Measurements from ENCODE around the gene SMARCD1. TPM values are rescaled to one million over a fixed set of nuclear protein-coding genes. Genes with fewer than 3 reads are reported as not detected.

Gene SMARCD1
- total RNA-seq, 1 donor from 2014 or later = 74.6 TPM

DNA sequence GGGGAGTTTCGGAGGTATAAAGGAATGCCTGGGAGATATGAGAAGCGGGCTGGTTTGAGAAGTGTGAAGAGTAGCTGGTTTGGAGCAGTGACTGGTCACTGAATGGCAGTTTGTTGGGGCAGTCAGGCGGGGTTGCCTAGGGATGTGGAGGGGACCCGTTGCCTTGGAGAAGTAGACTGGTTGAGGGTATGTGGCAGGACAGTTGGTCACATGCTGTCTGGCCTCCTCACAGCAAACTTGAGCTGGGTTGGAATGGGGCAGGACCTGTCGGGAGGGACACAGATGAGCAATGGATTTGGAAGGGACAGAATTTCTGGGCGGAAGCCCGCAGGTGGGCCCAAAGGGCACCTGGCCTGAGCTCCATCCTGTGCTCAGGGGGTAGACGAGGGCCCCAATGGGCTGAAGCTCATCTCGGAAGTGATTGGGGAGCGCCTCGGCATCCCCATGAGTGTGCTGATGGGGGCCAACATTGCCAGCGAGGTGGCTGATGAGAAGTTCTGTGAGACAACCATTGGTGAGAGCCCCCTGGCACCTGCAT lies 20.8 kb downstream of the SMARCD1 start:
- Mint-ChIP-seq H3K4me3 (no peak overlapping the region), H3K36me3 (ENCODE audit: low read depth) (peaks cover 5% of the 10 kb centered on the region), H3K9me3 (no peaks in the 10 kb centered on the region), H3K27me3 (ENCODE audit: insufficient read depth) (peaks cover 2% of the 10 kb centered on the region), H3K4me1 (ENCODE audit: low read depth) (peaks cover 14% of the 10 kb centered on the region), H3K27ac (no peak overlapping the region)
- intact Hi-C loops (cut with micrococcal nuclease) = no loop called here
- no peak for DNase-seq (ENCODE audit: low spot score)

DNA sequence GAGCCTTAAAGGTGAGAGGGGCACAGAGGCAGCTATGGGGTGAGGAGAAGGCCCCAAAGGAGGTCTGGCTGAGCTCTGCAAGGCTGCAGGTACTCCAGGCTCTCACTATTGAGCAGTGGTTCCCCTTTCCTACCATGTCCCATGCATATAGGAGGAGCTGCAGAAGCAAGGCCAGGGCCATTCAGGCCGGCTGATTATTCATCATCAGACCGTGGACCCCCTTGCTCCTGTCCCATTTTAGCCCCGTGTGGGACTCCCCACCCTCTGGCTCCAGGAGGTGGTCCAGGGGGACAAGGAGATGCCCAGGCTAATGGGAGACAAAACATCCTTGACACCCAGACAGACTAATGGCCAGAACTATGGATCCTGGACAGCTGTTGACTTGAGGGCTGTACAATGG lies 21.8 kb downstream of the SMARCD1 start:
- no peaks in the 10 kb centered on the region for H3K9me3 Mint-ChIP-seq
- intact Hi-C loops (cut with micrococcal nuclease) = no loop called here
- peaks cover 14% of the 10 kb centered on the region for H3K4me1 Mint-ChIP-seq (ENCODE audit: low read depth)
- peaks cover 2% of the 10 kb centered on the region for H3K27me3 Mint-ChIP-seq (ENCODE audit: insufficient read depth)
- no peaks in the 10 kb centered on the region for H3K36me3 Mint-ChIP-seq (ENCODE audit: low read depth)
- H3K4me3 Mint-ChIP-seq = no peak overlapping the region
- DNase-seq (ENCODE audit: low spot score) = no peak
- H3K27ac Mint-ChIP-seq = no peak overlapping the region

DNA sequence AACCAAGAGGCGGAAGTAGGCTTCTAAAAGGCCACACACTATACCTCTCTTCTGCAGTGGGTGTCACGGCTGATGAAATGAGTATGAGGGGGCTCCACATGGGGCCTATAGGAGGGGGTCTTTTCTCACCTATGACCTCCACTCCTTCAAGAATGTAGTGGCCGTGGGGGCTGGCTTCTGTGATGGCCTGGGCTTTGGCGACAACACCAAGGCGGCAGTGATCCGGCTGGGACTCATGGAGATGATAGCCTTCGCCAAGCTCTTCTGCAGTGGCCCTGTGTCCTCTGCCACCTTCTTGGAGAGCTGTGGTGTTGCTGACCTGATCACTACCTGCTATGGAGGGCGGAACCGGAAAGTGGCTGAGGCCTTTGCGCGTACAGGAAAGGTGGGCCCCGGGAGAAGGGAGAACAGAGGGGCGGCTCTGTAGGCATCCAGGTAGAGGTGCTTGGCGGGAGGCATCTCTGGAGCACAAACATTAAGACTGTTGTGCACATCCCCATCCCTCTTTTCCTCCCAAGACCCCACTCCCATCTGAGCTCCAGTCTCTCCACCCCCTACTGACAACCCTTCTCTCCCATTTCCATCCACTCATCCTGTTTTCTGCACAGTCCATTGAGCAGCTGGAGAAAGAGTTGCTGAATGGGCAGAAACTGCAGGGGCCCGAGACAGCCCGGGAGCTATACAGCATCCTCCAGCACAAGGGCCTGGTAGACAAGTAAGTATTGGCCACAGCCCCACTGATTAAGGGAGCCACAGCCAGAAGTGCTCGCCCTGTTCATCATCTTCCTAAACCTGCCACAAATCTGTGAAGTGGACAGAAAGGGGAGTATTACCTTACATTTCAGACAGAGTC lies 22.5 kb downstream of the SMARCD1 start:
- intact Hi-C loops (cut with micrococcal nuclease) = no loop called here
- DNase-seq (ENCODE audit: low spot score) = no peak
- H3K27me3 Mint-ChIP-seq (ENCODE audit: insufficient read depth) = peaks cover 2% of the 10 kb centered on the region
- H3K4me1 Mint-ChIP-seq (ENCODE audit: low read depth) = peaks cover 15% of the 10 kb centered on the region
- no peaks in the 10 kb centered on the region for H3K9me3 Mint-ChIP-seq
- H3K4me3 Mint-ChIP-seq = no peak overlapping the region
- H3K36me3 Mint-ChIP-seq (ENCODE audit: low read depth) = no peaks in the 10 kb centered on the region
- no peak overlapping the region for H3K27ac Mint-ChIP-seq

DNA sequence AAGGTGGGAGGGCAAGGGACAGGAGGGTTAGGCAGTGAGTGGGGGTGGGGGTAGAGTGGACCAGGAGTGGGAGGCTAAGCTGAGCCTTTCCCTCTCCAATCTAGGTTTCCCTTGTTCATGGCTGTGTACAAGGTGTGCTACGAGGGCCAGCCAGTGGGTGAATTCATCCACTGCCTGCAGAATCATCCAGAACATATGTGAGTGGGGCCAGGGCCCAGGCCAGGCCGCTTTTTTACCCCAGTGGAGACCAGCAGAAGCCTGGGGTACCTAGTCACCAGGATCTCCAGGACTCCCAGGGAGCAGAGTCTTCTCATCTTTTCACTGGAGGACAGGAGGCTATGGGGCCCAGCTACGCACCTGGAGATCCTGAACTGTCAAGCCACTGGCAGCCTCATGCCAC lies 24.2 kb downstream of the SMARCD1 start:
- peaks cover 27% of the 10 kb centered on the region for H3K4me1 Mint-ChIP-seq (ENCODE audit: low read depth)
- H3K36me3 Mint-ChIP-seq (ENCODE audit: low read depth) = no peaks in the 10 kb centered on the region
- no peaks in the 10 kb centered on the region for H3K27me3 Mint-ChIP-seq (ENCODE audit: insufficient read depth)
- intact Hi-C loops (cut with micrococcal nuclease) = no loop called here
- no peak overlapping the region for H3K4me3 Mint-ChIP-seq
- no peak overlapping the region for H3K27ac Mint-ChIP-seq
- no peak for DNase-seq (ENCODE audit: low spot score)
- no peaks in the 10 kb centered on the region for H3K9me3 Mint-ChIP-seq

DNA sequence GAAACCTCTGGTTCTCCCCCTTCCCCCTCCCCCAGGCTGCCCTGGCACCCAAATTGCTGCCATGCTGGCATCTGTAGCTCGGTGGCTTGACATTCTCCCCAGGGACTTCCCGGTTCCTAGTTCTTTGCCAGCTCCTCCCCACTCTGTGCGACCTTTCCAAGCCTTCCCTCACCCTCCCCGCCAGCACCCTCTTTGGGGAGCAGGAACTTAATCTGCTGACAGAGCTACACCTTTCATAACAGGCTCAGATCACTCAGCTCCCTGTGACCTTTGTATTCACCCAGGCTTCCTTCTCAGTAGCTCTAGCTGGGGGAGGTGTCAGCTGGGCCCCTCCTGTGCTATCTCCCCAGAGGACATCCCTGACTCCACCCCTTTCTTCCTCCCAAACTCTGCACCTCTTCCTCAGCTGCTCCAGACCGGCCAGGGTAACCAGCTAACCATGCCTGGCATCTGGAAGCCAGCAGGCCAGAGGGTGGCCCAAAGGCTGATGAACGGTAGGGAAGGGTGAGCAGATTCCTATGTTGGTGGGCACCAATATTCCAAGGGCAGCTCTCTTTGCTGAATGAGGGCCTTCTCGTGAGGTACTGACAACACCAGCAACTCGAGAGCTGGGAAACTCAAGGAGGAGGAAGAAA lies 25.1 kb downstream of the SMARCD1 start:
- Mint-ChIP-seq H3K36me3 (ENCODE audit: low read depth) (peaks cover 2% of the 10 kb centered on the region), H3K4me3 (peak overlapping the region; percentile 50), H3K9me3 (no peaks in the 10 kb centered on the region), H3K4me1 (ENCODE audit: low read depth) (peaks cover 31% of the 10 kb centered on the region), H3K27me3 (ENCODE audit: insufficient read depth) (no peaks in the 10 kb centered on the region), H3K27ac (peak overlapping the region; percentile 68)
- DNase-seq (ENCODE audit: low spot score) = no peak
- intact Hi-C loops (cut with micrococcal nuclease) = loop anchor here (2.0 to 10.0 kb wide), 7 partner anchors 23 to 1062 kb away; partner anchors contain the start of genes ATF1, LIMA1, SLC11A2 and TFCP2

DNA sequence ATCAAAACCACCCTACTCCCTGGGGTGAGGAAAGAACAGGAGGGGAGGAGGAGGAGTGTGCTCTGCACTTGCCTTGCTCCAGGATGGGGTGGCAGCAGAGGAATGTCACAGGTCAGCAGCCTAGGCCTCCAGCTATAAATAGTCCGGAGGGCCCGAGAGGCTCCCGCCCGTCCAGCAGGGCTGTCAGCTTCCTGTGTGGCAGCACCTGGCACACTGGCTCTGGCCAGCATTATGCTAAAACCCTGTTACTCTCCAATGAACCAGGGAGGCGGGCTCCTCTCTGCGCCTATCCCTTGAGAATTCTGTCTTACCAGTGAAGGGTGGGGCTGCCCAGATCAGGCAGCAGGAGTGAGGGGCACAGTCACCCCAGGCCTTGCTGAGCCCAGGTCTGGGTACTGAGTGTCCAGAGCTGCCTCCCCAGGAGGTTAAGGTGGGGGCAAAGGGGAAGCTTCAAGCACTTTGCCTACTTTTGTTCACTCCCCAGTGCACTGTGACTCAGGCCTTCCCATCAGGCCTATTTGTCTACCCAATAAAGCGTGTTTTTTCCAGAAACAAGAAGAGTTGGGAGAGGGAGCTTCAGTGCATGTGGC lies 25.7 kb downstream of the SMARCD1 start:
- Mint-ChIP-seq H3K4me3 (peak overlapping the region; percentile 94), H3K27ac (peak overlapping the region; percentile 68)

DNA sequence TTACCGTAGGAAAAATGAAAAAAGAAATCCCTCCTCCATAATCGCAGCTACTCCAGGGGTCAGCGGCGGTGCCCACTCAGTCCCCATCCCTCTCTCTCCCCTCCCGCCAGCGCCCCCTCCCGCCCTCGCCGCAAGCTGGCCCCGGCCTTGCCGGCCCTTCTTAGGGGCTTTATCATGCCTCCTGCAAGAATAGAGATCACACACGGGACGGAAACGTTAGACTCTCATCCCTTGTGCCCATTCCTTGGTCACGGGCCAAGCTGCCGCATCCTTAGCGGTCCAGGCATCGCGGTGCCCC lies 26.2 kb downstream of the SMARCD1 start:
- H3K4me3 Mint-ChIP-seq = peak overlapping the region; percentile 94
- DNase-seq (ENCODE audit: low spot score) = no peak
- intact Hi-C loops (cut with micrococcal nuclease) = loop anchor here (1.0 to 10.0 kb wide), 10 partner anchors 21 to 1061 kb away; partner anchors contain the start of genes ATF1, LIMA1, SLC11A2 and SMARCD1
- peaks cover 38% of the 10 kb centered on the region for H3K4me1 Mint-ChIP-seq (ENCODE audit: low read depth)
- H3K27ac Mint-ChIP-seq = peak overlapping the region; percentile 94
- no peaks in the 10 kb centered on the region for H3K9me3 Mint-ChIP-seq
- no peaks in the 10 kb centered on the region for H3K27me3 Mint-ChIP-seq (ENCODE audit: insufficient read depth)
- peaks cover 7% of the 10 kb centered on the region for H3K36me3 Mint-ChIP-seq (ENCODE audit: low read depth)

More for the DNA sequence above, 25.7 kb downstream of the SMARCD1 start:
- no peak for DNase-seq (ENCODE audit: low spot score)
- intact Hi-C loops (cut with micrococcal nuclease) = loop anchor here (1.0 to 10.0 kb wide), 10 partner anchors 22 to 1061 kb away; partner anchors contain the start of genes ATF1, LIMA1, SLC11A2 and SMARCD1
- Mint-ChIP-seq H3K4me1 (ENCODE audit: low read depth) (peaks cover 34% of the 10 kb centered on the region), H3K36me3 (ENCODE audit: low read depth) (peaks cover 7% of the 10 kb centered on the region), H3K27me3 (ENCODE audit: insufficient read depth) (no peaks in the 10 kb centered on the region), H3K9me3 (no peaks in the 10 kb centered on the region)

DNA sequence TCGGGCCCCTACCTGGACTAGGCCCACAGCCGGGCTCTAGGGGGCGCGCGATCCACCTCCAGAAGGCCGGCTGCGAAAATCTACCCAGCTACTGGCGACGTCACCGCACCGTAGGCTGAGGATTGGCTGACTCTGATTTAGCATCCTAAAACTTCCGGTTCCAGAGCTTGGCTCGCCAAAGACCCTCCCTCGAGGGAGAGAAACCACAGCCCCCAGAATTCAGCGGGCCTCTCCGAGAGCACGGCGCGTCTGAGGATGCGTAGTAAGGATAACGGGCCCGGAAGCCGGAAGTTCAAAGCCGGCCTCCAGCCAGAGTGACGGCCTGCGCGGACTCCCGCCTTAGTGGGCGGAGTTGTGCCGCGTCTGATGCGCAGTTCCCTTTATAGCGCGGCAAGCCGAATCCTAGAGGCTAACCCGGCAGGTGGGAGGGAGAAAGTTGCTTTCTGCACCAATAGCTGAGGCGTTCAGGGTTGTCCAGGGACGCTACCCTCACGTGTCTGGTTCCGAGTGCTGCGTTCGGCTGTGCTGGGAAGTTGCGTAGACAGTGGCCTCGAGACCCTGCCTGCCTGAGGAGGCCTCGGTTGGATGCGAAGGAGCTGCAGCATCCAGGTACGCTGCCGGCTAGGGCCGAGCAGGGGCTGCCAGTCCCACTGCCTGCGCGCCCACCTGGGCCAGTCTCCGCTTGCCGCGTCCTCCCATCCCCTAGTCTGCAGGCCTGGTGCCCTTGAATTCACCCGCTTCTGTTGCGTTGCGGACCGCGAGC lies 26.7 kb downstream of the SMARCD1 start, which contains the start of gene COX14:
TSS of gene COX14 (plus strand) at position 544 of the 763 bp plus-strand sequence. CDS start 7,808 bp downstream, outside the sequence.
- peak within 1 kb of the TSS; percentile 94 for H3K27ac Mint-ChIP-seq
- peak; percentile 98 for DNase-seq (ENCODE audit: low spot score)

DNA sequence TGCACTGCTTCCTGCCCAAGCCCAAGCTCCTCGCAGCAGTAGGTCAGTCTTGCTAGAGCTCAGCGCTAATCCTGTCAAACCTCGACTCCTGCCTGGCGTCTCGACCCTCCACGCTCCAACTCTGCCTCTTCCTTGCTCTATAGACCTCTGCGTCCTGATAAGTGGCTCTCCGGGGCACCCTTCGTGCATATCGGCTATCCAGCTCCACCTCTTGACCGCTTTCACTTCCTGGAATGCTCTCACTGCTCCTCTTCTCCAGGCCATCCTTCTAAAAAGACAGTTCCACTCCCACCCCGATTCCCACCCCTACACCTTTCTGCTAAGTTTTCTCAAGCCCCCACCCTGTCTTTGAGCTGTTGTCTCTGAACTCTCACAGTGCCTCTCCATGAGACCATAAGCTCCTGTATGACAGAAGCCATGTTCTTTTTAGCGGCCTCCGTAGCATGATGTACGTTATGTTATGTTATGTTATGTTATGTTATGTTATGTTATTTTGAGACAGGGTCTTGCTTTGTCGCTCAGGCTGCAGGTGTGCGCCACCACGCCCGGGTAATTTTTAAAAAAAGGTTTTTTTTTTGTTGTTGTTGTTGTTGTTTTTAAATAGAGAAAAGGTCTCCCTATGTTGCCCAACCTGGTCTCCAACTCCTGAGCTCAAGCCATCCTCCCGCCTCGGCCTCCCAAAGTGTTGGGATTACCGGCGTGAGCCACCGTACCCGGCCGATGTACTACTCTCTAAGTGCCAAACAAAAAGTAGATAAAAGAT lies 27.5 kb downstream of the SMARCD1 start:
- Mint-ChIP-seq H3K36me3 (ENCODE audit: low read depth) (peaks cover 11% of the 10 kb centered on the region), H3K27me3 (ENCODE audit: insufficient read depth) (no peaks in the 10 kb centered on the region), H3K4me3 (peak overlapping the region; percentile 94), H3K9me3 (no peaks in the 10 kb centered on the region), H3K27ac (peak overlapping the region; percentile 94), H3K4me1 (ENCODE audit: low read depth) (peaks cover 42% of the 10 kb centered on the region)
- intact Hi-C loops (cut with micrococcal nuclease) = loop anchor here (1.0 to 10.0 kb wide), 7 partner anchors 55 to 1060 kb away; partner anchors contain the start of genes ATF1, CERS5, LIMA1 and RACGAP1
- DNase-seq (ENCODE audit: low spot score) = no peak

More for the DNA sequence above, 26.7 kb downstream of the SMARCD1 start, which contains the start of gene COX14:
- no peaks in the 10 kb centered on the region for H3K9me3 Mint-ChIP-seq
- intact Hi-C loops (cut with micrococcal nuclease) = loop anchor here (1.0 to 10.0 kb wide), 12 partner anchors 21 to 1060 kb away; partner anchors contain the start of genes ATF1, CERS5, LIMA1 and RACGAP1
- H3K36me3 Mint-ChIP-seq (ENCODE audit: low read depth) = peaks cover 9% of the 10 kb centered on the region
- H3K4me1 Mint-ChIP-seq (ENCODE audit: low read depth) = peaks cover 42% of the 10 kb centered on the region
- no peaks in the 10 kb centered on the region for H3K27me3 Mint-ChIP-seq (ENCODE audit: insufficient read depth)
- peak within 1 kb of the TSS; percentile 94 for H3K4me3 Mint-ChIP-seq

DNA sequence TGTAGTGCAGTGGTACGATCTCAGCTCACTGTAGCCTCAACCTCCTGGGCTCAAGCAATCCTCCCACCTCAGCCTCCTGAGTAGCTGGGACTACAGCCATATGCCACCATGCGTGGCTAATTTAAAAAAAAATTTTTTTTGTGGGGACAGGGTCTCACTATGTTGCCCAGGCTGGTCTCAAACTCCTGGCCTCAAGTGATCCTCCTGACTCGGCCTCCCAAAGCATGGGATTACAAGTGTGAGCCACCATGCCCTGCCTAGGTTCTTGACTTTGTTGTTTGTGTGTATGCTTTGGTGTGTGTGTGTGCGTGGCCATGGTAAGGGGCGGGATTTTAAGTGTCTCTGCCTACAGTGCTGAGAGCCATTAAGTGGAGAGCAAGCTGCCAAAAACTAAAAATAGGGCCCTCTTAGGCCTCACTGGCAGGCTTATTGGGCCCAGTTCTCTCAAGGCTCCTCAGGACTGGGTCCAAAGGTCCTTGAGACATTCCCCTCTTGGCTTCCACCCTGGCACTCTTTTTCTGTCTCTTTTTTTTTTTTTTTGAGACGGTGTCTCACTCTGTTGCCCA lies 32.0 kb downstream of the SMARCD1 start:
- no peak overlapping the region for H3K27ac Mint-ChIP-seq
- peaks cover 21% of the 10 kb centered on the region for H3K36me3 Mint-ChIP-seq (ENCODE audit: low read depth)
- no peak overlapping the region for H3K4me3 Mint-ChIP-seq
- H3K9me3 Mint-ChIP-seq = no peaks in the 10 kb centered on the region
- no peak for DNase-seq (ENCODE audit: low spot score)
- no peaks in the 10 kb centered on the region for H3K27me3 Mint-ChIP-seq (ENCODE audit: insufficient read depth)
- intact Hi-C loops (cut with micrococcal nuclease) = loop anchor here (10.0 kb wide), 1 partner anchor 908 kb away; the partner anchor contains the start of gene SLC11A2
- H3K4me1 Mint-ChIP-seq (ENCODE audit: low read depth) = peaks cover 28% of the 10 kb centered on the region

DNA sequence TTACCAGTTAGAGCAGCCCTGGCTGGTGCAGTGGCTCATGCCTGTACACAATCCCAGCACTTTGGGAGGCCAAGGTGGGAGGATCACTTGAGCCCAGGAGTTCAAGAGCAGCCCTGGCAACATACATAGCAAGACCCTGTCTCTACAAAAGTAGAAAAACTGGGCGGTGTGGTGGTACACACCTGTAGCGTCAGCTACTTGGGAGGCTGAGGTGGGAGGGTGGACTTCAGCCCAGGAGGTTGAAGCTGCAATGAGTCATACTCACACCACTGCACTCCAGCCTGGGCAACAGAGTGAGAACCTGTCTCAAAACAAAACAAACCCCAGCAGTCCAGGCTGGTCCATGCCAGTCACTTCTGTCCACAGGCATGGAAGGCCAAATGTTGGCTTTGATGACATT lies 34.2 kb downstream of the SMARCD1 start:
- intact Hi-C loops (cut with micrococcal nuclease) = loop anchor here (10.0 kb wide), 1 partner anchor 905 kb away; the partner anchor contains the start of gene SLC11A2
- Mint-ChIP-seq H3K9me3 (no peaks in the 10 kb centered on the region), H3K4me1 (ENCODE audit: low read depth) (peaks cover 15% of the 10 kb centered on the region), H3K36me3 (ENCODE audit: low read depth) (peaks cover 30% of the 10 kb centered on the region), H3K27ac (no peak overlapping the region), H3K27me3 (ENCODE audit: insufficient read depth) (no peaks in the 10 kb centered on the region), H3K4me3 (no peak overlapping the region)
- no peak for DNase-seq (ENCODE audit: low spot score)

Measured in activated T-helper 1 cell treated with anti-CD3 and anti-CD28 coated beads, Interleukin-12 subunit alpha, Interleukin-12 subunit beta, Interleukin-2, Interleukin-4 antibody, amounts not matched to agents 30 ng/mL and 10 ng/mL and 1 ng/mL, durations not matched to agents 14 hours and 24 hours and 36 hours (primary cell).